ENCODE measurements around the gene STN1.

The STN1 gene

GRCh38 chr10:103897241-103897774 is 20.7 kb downstream of the STN1 start:
- no peak overlapping the region for H3K27ac ChIP-seq
- no peak for TF ChIP-seq CTCF (IDR thresholded peaks at IDR 0.05)
- DNase-seq (ENCODE audit: low spot score), result no peak

GRCh38 chr10:103896225-103896624 is 21.8 kb downstream of the STN1 start:
- no peak for TF ChIP-seq CTCF (IDR thresholded peaks at IDR 0.05)
- H3K4me3 ChIP-seq, result no peak overlapping the region
- no peak for DNase-seq (ENCODE audit: low spot score)
- peak overlapping the region in 1 of 2 donors; percentile 40 for H3K27ac ChIP-seq

More at GRCh38 chr10:103897241-103897774, 20.7 kb downstream of the STN1 start:
- no peak overlapping the region for H3K4me3 ChIP-seq

- H3K27ac ChIP-seq, result peak overlapping the region; percentile 20 to 40
- TF ChIP-seq CTCF (IDR thresholded peaks at IDR 0.05), result no peak
- no peak overlapping the region for H3K4me3 ChIP-seq
- DNase-seq (ENCODE audit: low spot score), result no peak
These were observed 22.4 kb downstream of the STN1 start for GRCh38 chr10:103895411-103896186.

- Histone ChIP-seq H3K27ac (peak overlapping the region in 1 of 2 donors; percentile 53), H3K4me3 (no peak overlapping the region)
- no peak for TF ChIP-seq CTCF (IDR thresholded peaks at IDR 0.05)
- DNase-seq (ENCODE audit: low spot score), result no peak
These were observed 23.5 kb downstream of the STN1 start for GRCh38 chr10:103894441-103894864.

- no peak for DNase-seq (ENCODE audit: low spot score)
- no peak for TF ChIP-seq CTCF (IDR thresholded peaks at IDR 0.05)
- Histone ChIP-seq H3K27ac (peak overlapping the region in 1 of 2 donors; percentile 53), H3K4me3 (no peak overlapping the region)
These were observed 24.2 kb downstream of the STN1 start for GRCh38 chr10:103893817-103894216.

GRCh38 chr10:103892181-103892580 is 25.8 kb downstream of the STN1 start:
- H3K27ac ChIP-seq, result no peak overlapping the region
- no peak for TF ChIP-seq CTCF (IDR thresholded peaks at IDR 0.05)
- H3K4me3 ChIP-seq, result no peak overlapping the region
- DNase-seq (ENCODE audit: low spot score), result no peak

- H3K27ac ChIP-seq, result peak overlapping the region in 1 of 2 donors; percentile 38
- no peak for TF ChIP-seq CTCF (IDR thresholded peaks at IDR 0.05)
- H3K4me3 ChIP-seq, result no peak overlapping the region
- DNase-seq (ENCODE audit: low spot score), result no peak
These were observed 27.3 kb downstream of the STN1 start for GRCh38 chr10:103890688-103891087.
